Upper lobe of left lung (tissue), 6 donors: Measurements from ENCODE around the gene FETUB. TPM values are rescaled to one million over a fixed set of nuclear protein-coding genes. Genes with fewer than 3 reads are reported as not detected.
"Not testable (repeated sequence)": the region's sequence is repeated elsewhere in the genome, so short reads cannot be mapped to it uniquely, and the experiment has no call there.

ENCODE experiments used
- ATAC-seq, 2 donors: fragments of 200-7000 bp; cut with Tn5 transposase; one replicate each; pipeline ENCODE4 v1.9.1; 2022; ENCODE audit warnings: mild to moderate bottlenecking in 2 of 2, moderate library complexity in 2 of 2; ENCODE audit not compliant: low FRiP score in 2 of 2
- DNase-seq, 2 donors: peaks; one replicate each; pipeline ENCODE4 v3.0.0-alpha.2; 2019 to 2020
- H3K27ac ChIP-seq, 4 donors: fragments of 200-600 bp; sonication (generic); one replicate each; pipeline ENCODE4 v1.5.1; 2016 to 2019
- H3K27me3 ChIP-seq, 4 donors: fragments of 200-600 bp; sonication (generic); one replicate each; pipeline ENCODE4 v1.5.1; 2017 to 2019
- H3K36me3 ChIP-seq, 4 donors: fragments of 200-600 bp; sonication (generic); one replicate each; pipeline ENCODE4 v1.5.1; 2016 to 2019
- H3K4me1 ChIP-seq, 4 donors: fragments of 200-600 bp; sonication (generic); one replicate each; pipeline ENCODE4 v1.5.1; 2018 to 2019
- H3K4me3 ChIP-seq, 4 donors: fragments of 200-600 bp; sonication (generic); one replicate each; pipeline ENCODE4 v1.5.1; 2017 to 2019; ENCODE audit warnings: mild to moderate bottlenecking in 2 of 4, moderate library complexity in 1 of 4
- H3K9me3 ChIP-seq, 4 donors: fragments of 200-600 bp; sonication (generic); one replicate each; pipeline ENCODE4 v1.5.1; 2018 to 2019
- CTCF ChIP-seq, 6 experiments: fragments of 450-650 bp in 4 of 6; fragments of 200-600 bp in 2 of 6; sonication (generic) in 2 of 6; IDR thresholded peaks; one replicate each; pipeline ENCODE4 v1.5.1; 2016 to 2019; ENCODE audit warnings: antibody characterized with exemption in 6 of 6
- EP300 ChIP-seq, 4 donors: sonication (generic); formaldehyde crosslinking; IDR thresholded peaks; one replicate each; pipeline ENCODE4 v1.5.1; 2017; ENCODE audit warnings: antibody characterized with exemption in 4 of 4, control low read depth in 2 of 4
- POLR2A ChIP-seq, 4 donors: fragments of 450-650 bp; IDR thresholded peaks; one replicate each; pipeline ENCODE4 v1.5.1; 2016 to 2017; ENCODE audit warnings: antibody characterized with exemption in 4 of 4, mild to moderate bottlenecking in 2 of 4
- POLR2AphosphoS5 ChIP-seq, 2 donors: sonication (generic); formaldehyde crosslinking; IDR thresholded peaks; one replicate each; pipeline ENCODE4 v1.5.1; 2017; ENCODE audit warnings: antibody characterized with exemption in 2 of 2
- WGBS, 2 donors: methylation state at CpG; one replicate each; pipeline ENCODE4 v1.1.5; 2017 to 2018; 5-methylcytosine and 5-hydroxymethylcytosine counted together
- small RNA-seq, 4 donors: library from RNA; depleted of rRNA; stranded (forward); fragments of <200 nt; gene quantifications; one replicate each; pipeline ENCODE3, GENCODE V24; 2016
- total RNA-seq, 6 donors: library from RNA; depleted of rRNA in 4 of 6; stranded (reverse); fragments of >200 nt in 4 of 6; gene quantifications; one replicate each; pipeline versions ENCODE4 v1.1.0 to v1.2.1, GENCODE V29; 2016 to 2021
- donor health status: DM: no; HTN: no; CAD: no; lungs with moderate emphysema.
- donor health status: DM: no; HTN: yes; CAD: no; lungs with severe emphysema.

FETUB gene
- total RNA-seq, 6 donors from 2014 or later: not detected

- TF ChIP-seq CTCF (IDR thresholded peaks at IDR 0.05) (no peak), EP300 (IDR thresholded peaks at IDR 0.05) (no peak), POLR2A (IDR thresholded peaks at IDR 0.05) (no peak), POLR2AphosphoS5 (IDR thresholded peaks at IDR 0.05) (no peak)
- no peak overlapping the region for H3K27ac ChIP-seq
- no peaks in the 10 kb centered on the region for H3K4me1 ChIP-seq
- ATAC-seq (no peak), DNase-seq (no peak)
- no peak overlapping the region for H3K4me3 ChIP-seq
- H3K36me3 ChIP-seq: no peaks in the 10 kb centered on the region
- H3K9me3 ChIP-seq: no peaks in the 10 kb centered on the region
- WGBS, 2 donors: 81 to 89% methylated on average over 3 of the region's 3 CpGs
- no peaks in the 10 kb centered on the region for H3K27me3 ChIP-seq
These were observed 60.1 kb downstream of the FETUB start for GRCh38 chr3:186700267-186700666.

GRCh38 chr3:186702451-186702850 is 62.3 kb downstream of the FETUB start:
- not testable (repeated sequence) for DNase-seq, H3K4me3 ChIP-seq, H3K27ac ChIP-seq, H3K27me3 ChIP-seq, H3K36me3 ChIP-seq, H3K4me1 ChIP-seq, H3K9me3 ChIP-seq, ATAC-seq

Small RNAs within 50 kb of the gene (small RNA-seq; reads per million reads assigned to genes)
- gene RF00017: 0 reads per million in 4 donors

Other genes starting within 250 kb of the FETUB start
- gene CRYGS, start 96.0 kb upstream of the FETUB start, total RNA-seq: 1 to 10 TPM; 2.7 to 9.4 (median 3.2) TPM
- 10 to 100 TPM in 5 of 6 donors, 1 to 10 TPM in 1; 8.3 to 20.4 (median 11.0) TPM for gene TBCCD1, start 73.1 kb upstream of the FETUB start, total RNA-seq
- 10 to 100 TPM; 10.5 to 52.7 (median 38.9) TPM for gene DNAJB11, start 69.7 kb upstream of the FETUB start, total RNA-seq
- gene AHSG, start 27.3 kb upstream of the FETUB start, total RNA-seq: 1 to 10 TPM in 2 of 6 donors, not detected in 4; 1.1 to 1.5 TPM
- gene HRG, start 25.6 kb downstream of the FETUB start, total RNA-seq: under 1 TPM in 2 of 6 donors, not detected in 4; 0.13 to 0.23 TPM
- under 1 TPM in 2 of 6 donors, not detected in 4; 0.46 to 0.51 TPM for gene KNG1, start 77.0 kb downstream of the FETUB start, total RNA-seq
- gene EIF4A2, start 143.2 kb downstream of the FETUB start, total RNA-seq: 100 to 1,000 TPM; 215 to 409 (median 290) TPM
- 10 to 100 TPM in 1 of 6 donors, 1 to 10 TPM in 5; 6.0 to 14.9 (median 8.7) TPM for gene RFC4, start 166.1 kb downstream of the FETUB start, total RNA-seq
- under 1 TPM in 1 of 6 donors, not detected in 5; 0.20 TPM for gene ADIPOQ, start 202.3 kb downstream of the FETUB start, total RNA-seq